Ishikawa (cell line): ENCODE data around the gene NOXO1.

ENCODE experiments used
- CEBPB ChIP-seq: IDR thresholded peaks from 2 replicates; pipeline ENCODE4 v1.6.1; 2012
- CREB1 ChIP-seq: IDR thresholded peaks from 2 replicates; pipeline ENCODE4 v1.6.1; 2012; ENCODE audit warnings: low read depth
- EGR1 ChIP-seq: IDR thresholded peaks from 2 replicates; pipeline ENCODE4 v1.6.1; 2012
- EP300 ChIP-seq: IDR thresholded peaks from 2 replicates; pipeline ENCODE4 v1.6.1; 2012; ENCODE audit warnings: borderline replicate concordance
- FOXM1 ChIP-seq: IDR thresholded peaks from 2 replicates; pipeline ENCODE4 v1.6.1; 2012; ENCODE audit warnings: low read depth, borderline replicate concordance
- NFIC ChIP-seq: IDR thresholded peaks from 2 replicates; pipeline ENCODE4 v1.6.1; 2012
- RAD21 ChIP-seq: IDR thresholded peaks from 2 replicates; pipeline ENCODE4 v1.6.1; 2012; ENCODE audit warnings: low read depth
- TAF1 ChIP-seq: IDR thresholded peaks from 2 replicates; pipeline ENCODE4 v1.6.1; 2012; ENCODE audit warnings: low read depth, mild to moderate bottlenecking
- TCF12 ChIP-seq: IDR thresholded peaks from 2 replicates; pipeline ENCODE4 v1.6.1; 2012; ENCODE audit warnings: low read depth
- TEAD4 ChIP-seq: IDR thresholded peaks from 2 replicates; pipeline ENCODE4 v1.6.1; 2012
- YY1 ChIP-seq: IDR thresholded peaks from 2 replicates; pipeline ENCODE4 v1.6.1; 2012; ENCODE audit warnings: low read depth
- ZBTB7A ChIP-seq: IDR thresholded peaks from 2 replicates; pipeline ENCODE4 v1.6.1; 2012; ENCODE audit warnings: low read depth
- TF ChIP-seq, protein P1 (sequence below): IDR thresholded peaks from 2 replicates; pipeline ENCODE4 v1.6.1; 2012; ENCODE audit warnings: low read depth, mild to moderate bottlenecking
- TF ChIP-seq, protein P2 (sequence below): IDR thresholded peaks from 2 replicates; pipeline ENCODE4 v1.6.1; 2012
- TF ChIP-seq, protein P3 (sequence below): IDR thresholded peaks from 2 replicates; pipeline ENCODE4 v1.6.1; 2012

The NOXO1 gene

DNA sequence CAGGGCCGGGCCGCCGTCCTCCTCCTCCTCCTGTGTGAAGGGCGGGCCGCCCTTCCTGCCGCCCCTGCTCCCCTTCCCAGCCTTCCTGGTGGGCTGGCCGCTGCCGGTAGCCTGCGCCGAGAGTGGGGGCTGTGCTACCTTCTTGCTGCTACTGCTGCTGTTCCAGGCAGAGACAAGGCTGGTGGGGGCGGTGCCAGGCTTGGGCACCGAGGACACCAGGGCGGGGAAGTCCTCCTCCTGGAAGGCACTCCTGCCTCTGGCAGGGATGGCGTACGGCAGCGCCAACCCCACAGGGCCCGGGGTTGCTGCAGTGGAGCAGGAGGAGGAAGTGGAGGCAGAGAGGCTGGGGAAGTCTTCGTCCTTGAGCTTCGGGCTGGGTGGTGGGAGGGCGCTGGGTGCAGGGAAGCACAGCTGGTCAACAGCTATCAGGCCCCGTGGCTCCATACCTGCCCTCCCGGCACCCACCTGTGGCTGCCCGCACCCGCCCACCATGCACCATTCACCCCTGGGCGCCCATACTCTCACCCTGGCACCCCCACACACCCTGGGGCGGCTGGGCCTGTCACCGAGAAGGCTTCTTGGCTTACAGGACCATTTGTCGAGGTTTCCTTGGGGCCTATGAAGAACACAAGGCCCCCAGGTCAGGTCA, 18.7 kb upstream of the NOXO1 start:
- TF ChIP-seq YY1 (no peak), CEBPB (no peak), TAF1 (no peak), TCF12 (no peak)

DNA sequence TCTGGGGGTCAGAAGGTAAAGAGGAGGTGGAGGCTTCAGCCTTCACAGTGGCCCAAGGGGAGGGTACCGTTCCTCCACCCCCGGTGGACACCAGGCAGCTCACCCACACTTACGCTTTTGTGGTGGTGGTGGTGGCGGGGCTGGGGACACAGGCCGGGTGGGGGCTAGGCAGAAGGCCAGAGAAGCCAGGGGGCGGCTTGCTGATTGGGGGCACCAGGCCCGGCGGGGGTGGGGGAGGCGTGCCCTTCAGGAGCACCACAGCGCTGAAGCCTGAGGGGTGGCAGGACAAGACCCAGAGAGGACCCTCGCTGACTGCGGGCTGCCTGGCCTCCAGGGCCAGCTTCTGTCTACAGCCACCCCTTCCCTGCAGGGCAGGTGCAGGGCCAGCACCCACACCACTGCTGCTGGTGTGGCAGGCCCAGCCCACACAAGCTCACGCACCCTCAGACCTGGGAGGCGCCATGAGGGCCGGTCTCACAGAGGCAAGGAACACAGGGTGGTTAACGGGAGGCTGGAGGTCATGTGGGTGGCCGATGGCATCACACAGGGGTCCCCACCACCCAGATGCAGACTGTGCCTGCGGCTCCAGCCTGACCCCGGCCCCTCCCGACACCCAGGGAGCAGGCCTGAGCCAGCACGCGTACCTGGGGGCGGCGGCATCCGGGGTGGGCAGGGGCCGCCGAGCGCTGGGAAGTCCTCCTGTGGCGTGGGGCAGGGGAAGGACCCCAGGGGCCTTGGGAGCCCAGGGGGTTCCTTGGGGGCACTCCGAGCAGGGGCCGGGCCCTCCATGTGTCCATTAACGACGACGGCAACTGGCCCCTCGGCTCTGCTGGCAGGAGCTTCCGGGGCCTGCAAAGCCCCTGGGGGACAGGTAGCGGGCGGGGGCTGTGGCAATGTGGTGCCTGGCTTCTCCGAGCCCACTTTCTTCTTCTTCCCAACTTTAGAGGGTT, 17.9 kb upstream of the NOXO1 start:
- TF ChIP-seq CREB1 (no peak), EGR1 (no peak), TCF12 (no peak), RAD21 (no peak), CEBPB (no peak), EP300 (no peak), FOXM1 (no peak), ZBTB7A (no peak), TEAD4 (no peak), YY1 (no peak), TAF1 (no peak), NFIC (no peak)
- TF ChIP-seq, protein P1, sequence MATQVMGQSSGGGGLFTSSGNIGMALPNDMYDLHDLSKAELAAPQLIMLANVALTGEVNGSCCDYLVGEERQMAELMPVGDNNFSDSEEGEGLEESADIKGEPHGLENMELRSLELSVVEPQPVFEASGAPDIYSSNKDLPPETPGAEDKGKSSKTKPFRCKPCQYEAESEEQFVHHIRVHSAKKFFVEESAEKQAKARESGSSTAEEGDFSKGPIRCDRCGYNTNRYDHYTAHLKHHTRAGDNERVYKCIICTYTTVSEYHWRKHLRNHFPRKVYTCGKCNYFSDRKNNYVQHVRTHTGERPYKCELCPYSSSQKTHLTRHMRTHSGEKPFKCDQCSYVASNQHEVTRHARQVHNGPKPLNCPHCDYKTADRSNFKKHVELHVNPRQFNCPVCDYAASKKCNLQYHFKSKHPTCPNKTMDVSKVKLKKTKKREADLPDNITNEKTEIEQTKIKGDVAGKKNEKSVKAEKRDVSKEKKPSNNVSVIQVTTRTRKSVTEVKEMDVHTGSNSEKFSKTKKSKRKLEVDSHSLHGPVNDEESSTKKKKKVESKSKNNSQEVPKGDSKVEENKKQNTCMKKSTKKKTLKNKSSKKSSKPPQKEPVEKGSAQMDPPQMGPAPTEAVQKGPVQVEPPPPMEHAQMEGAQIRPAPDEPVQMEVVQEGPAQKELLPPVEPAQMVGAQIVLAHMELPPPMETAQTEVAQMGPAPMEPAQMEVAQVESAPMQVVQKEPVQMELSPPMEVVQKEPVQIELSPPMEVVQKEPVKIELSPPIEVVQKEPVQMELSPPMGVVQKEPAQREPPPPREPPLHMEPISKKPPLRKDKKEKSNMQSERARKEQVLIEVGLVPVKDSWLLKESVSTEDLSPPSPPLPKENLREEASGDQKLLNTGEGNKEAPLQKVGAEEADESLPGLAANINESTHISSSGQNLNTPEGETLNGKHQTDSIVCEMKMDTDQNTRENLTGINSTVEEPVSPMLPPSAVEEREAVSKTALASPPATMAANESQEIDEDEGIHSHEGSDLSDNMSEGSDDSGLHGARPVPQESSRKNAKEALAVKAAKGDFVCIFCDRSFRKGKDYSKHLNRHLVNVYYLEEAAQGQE, result no peak
- TF ChIP-seq, protein P2, sequence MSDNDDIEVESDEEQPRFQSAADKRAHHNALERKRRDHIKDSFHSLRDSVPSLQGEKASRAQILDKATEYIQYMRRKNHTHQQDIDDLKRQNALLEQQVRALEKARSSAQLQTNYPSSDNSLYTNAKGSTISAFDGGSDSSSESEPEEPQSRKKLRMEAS, result no peak
- TF ChIP-seq, protein P3, sequence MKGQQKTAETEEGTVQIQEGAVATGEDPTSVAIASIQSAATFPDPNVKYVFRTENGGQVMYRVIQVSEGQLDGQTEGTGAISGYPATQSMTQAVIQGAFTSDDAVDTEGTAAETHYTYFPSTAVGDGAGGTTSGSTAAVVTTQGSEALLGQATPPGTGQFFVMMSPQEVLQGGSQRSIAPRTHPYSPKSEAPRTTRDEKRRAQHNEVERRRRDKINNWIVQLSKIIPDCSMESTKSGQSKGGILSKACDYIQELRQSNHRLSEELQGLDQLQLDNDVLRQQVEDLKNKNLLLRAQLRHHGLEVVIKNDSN, result no peak

DNA sequence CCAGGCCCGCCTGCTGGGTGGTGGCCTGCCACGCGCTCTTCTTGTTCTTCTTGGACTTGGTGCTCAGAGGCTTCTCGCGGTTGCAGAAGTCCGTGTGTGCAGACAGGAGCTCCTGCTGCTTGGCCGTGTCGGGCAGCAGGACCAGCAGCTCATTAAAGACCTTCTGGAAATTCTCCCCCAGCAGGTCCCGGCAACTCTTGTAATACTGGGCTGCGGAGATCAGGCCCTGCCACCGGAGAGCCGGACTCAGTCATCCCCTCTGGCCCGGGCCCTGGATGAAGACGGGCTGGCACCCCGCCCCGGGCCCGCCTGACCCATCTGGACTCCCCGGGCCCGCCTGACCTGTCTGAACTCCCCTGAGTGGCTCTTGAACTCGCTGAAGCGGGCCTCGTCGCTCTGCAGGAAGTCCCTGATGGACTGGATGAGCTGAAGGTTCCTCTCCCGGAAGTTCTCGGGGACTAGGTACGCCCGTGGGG, 17.1 kb upstream of the NOXO1 start:
- TF ChIP-seq EGR1 (no peak), CEBPB (no peak), NFIC (no peak)

DNA sequence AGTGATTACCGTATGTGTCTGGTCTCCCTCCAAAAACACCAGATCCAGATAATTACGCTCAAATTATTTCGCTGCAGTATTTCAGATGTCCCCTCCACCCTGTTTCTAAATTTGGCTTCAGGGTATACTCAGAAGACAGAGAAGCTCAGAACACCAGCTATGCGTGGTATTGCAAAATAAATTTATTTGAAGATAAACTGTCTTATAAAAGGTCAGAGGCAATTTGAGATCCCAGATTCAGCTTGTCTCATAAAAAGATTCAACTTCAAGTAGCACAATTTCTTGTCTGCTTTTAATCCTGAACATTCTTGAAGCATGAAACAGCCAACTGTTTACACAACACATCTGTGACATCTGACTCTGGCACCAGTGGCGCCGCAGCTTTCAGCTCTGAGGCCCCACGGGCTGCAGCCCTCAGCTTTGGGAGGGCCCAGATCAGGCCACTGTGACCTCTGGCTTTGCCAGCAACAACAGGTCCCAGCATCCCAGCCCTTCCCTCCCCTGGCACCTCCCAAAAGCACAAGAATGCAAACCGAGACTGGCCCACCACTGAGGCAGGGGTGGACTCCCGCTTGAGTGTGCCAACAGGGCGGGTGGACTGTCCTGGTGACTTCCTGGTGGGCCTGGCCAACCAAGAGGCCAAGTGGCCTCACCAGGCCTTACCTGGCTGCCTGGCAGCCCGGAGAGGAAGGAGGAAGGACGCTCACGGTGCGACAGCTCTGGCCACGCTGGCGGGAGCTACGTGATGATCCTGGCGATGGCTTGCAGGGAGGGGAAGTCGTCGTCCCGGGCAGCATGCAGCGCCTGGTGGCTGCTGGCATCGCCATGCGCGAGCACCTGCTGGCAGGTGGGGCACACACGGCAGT, 16.5 kb upstream of the NOXO1 start:
- TF ChIP-seq, protein P3, result no peak
- TF ChIP-seq FOXM1 (no peak), TEAD4 (no peak), NFIC (no peak)
- TF ChIP-seq, protein P2, result no peak

DNA sequence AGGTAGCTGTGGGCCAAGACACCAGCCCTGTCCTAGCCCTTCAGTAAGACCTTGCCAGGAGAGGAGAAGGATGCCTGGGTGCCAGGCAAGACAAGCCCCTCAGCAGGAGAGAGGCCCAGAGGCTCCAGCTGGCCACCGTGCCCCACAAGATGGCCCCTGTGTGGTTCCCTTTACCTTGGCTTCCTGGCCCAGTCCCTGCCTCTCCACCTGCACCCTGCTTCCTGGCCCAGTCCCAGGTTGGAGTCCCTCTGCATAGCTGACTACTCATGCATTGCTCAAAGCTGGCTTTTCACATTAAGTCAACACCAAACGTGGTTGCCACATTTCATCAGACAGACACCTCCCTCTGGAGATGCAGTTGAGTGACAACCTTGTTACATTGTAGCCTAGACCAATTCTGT, 12.5 kb upstream of the NOXO1 start:
- TF ChIP-seq TAF1, result no peak
- TF ChIP-seq CREB1, result no peak
- TF ChIP-seq EGR1, result no peak
- 0 out of 2 replicates have a peak, but pooled peaks have one; percentile 30 for TF ChIP-seq TCF12
- peak; percentile 56; the same call in 1 of the 2 replicates for TF ChIP-seq CEBPB
- peak; percentile 74 for TF ChIP-seq YY1
- peak; percentile 69 for TF ChIP-seq TEAD4
- no peak for TF ChIP-seq RAD21
- TF ChIP-seq FOXM1, result no peak
- TF ChIP-seq, protein P1, result no peak
- 0 out of 2 replicates have a peak, but pooled peaks have one; percentile 16 for TF ChIP-seq EP300
- TF ChIP-seq, protein P2, result no peak
- TF ChIP-seq NFIC, result peak; percentile 65
- TF ChIP-seq, protein P3, result no peak
- TF ChIP-seq ZBTB7A, result no peak
